ENCODE results near the gene GLRX. TPM values are rescaled to one million over a fixed set of nuclear protein-coding genes. Genes with fewer than 3 reads are reported as not detected.

Gene GLRX
- total RNA-seq, 1 donor from 2014 or later = 18.3 TPM

DNA sequence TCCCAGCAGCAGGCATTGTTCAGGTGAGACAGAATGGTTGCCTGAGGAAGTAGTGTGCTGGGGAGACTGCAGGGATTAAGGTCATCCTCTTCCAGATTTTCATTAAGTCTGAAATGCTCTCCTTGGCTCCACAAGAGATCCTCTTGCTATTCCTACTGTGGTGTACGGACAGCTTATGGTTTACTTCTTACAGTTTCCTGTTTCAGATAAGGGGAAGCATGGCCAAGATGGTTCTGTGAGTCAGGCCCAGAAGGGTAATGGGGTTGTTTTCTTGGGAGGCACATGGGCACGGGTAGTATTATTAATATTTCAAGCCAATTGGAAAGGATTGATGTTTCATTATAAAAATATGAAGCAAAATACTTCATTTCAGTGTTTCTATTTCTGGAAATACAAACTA, 42.9 kb downstream of the GLRX start:
- DNase-seq (ENCODE audit: low spot score) = no peak
- Mint-ChIP-seq H3K4me1 (ENCODE audit: low read depth) (peaks cover 10% of the 10 kb centered on the region), H3K27ac (ENCODE audit: unreplicated experiment) (peak overlapping the region; percentile 43), H3K27me3 (ENCODE audit: low read depth) (no peaks in the 10 kb centered on the region), H3K4me3 (ENCODE audit: unreplicated experiment) (no peak overlapping the region), H3K9me3 (ENCODE audit: low read depth) (no peaks in the 10 kb centered on the region), H3K36me3 (ENCODE audit: low read depth) (peaks cover 12% of the 10 kb centered on the region)
- TF ChIP-seq CTCF (IDR thresholded peaks at IDR 0.05) = no peak

- Mint-ChIP-seq H3K4me3 (ENCODE audit: unreplicated experiment) (no peak overlapping the region), H3K27ac (ENCODE audit: unreplicated experiment) (no peak overlapping the region), H3K4me1 (ENCODE audit: low read depth) (peaks cover 12% of the 10 kb centered on the region), H3K27me3 (ENCODE audit: low read depth) (no peaks in the 10 kb centered on the region), H3K9me3 (ENCODE audit: low read depth) (no peaks in the 10 kb centered on the region), H3K36me3 (ENCODE audit: low read depth) (peaks cover 7% of the 10 kb centered on the region)
- no peak for DNase-seq (ENCODE audit: low spot score)
- TF ChIP-seq CTCF (IDR thresholded peaks at IDR 0.05) = no peak
These were observed 43.7 kb downstream of the GLRX start for GRCh38 chr5:95778713-95779436.

GRCh38 chr5:95777441-95777840, 45.1 kb downstream of the GLRX start:
- Mint-ChIP-seq H3K4me3 (ENCODE audit: unreplicated experiment) (no peak overlapping the region), H3K4me1 (ENCODE audit: low read depth) (peaks cover 25% of the 10 kb centered on the region), H3K36me3 (ENCODE audit: low read depth) (peaks cover 7% of the 10 kb centered on the region), H3K9me3 (ENCODE audit: low read depth) (no peaks in the 10 kb centered on the region), H3K27ac (ENCODE audit: unreplicated experiment) (no peak overlapping the region), H3K27me3 (ENCODE audit: low read depth) (no peaks in the 10 kb centered on the region)
- no peak for TF ChIP-seq CTCF (IDR thresholded peaks at IDR 0.05)
- DNase-seq (ENCODE audit: low spot score) = no peak

GRCh38 chr5:95773335-95774059, 49.0 kb downstream of the GLRX start:
- Mint-ChIP-seq H3K36me3 (ENCODE audit: low read depth) (peaks cover 17% of the 10 kb centered on the region), H3K27me3 (ENCODE audit: low read depth) (no peaks in the 10 kb centered on the region), H3K27ac (ENCODE audit: unreplicated experiment) (peak overlapping the region; percentile 76), H3K4me1 (ENCODE audit: low read depth) (peaks cover 26% of the 10 kb centered on the region), H3K4me3 (ENCODE audit: unreplicated experiment) (no peak overlapping the region), H3K9me3 (ENCODE audit: low read depth) (no peaks in the 10 kb centered on the region)
- no peak for TF ChIP-seq CTCF (IDR thresholded peaks at IDR 0.05)
- no peak for DNase-seq (ENCODE audit: low spot score)

GRCh38 chr5:95771892-95772291, 50.6 kb downstream of the GLRX start:
- no peak overlapping the region for H3K27ac Mint-ChIP-seq (ENCODE audit: unreplicated experiment)
- H3K9me3 Mint-ChIP-seq (ENCODE audit: low read depth) = no peaks in the 10 kb centered on the region
- no peak overlapping the region for H3K4me3 Mint-ChIP-seq (ENCODE audit: unreplicated experiment)
- no peak for DNase-seq (ENCODE audit: low spot score)
- H3K27me3 Mint-ChIP-seq (ENCODE audit: low read depth) = no peaks in the 10 kb centered on the region
- TF ChIP-seq CTCF (IDR thresholded peaks at IDR 0.05) = no peak
- H3K36me3 Mint-ChIP-seq (ENCODE audit: low read depth) = peaks cover 18% of the 10 kb centered on the region
- H3K4me1 Mint-ChIP-seq (ENCODE audit: low read depth) = peaks cover 26% of the 10 kb centered on the region

Data from chondrocyte (in vitro differentiated cells).